NCI-H524 treated with DMSO at 0.1 percent for 48 hours (cell line): ENCODE results near the gene PRRC2B.
A peak's percentile ranks its signal among the peaks of the same experiment; 100 is the strongest.
"Not testable (repeated sequence)": the region's sequence is repeated elsewhere in the genome, so short reads cannot be mapped to it uniquely, and the experiment has no call there.

ENCODE experiments used
- DNase-seq: peaks from one replicate; lab custom pipeline; 2025; lab: John Stamatoyannopoulos, UW

Gene PRRC2B

DNA sequence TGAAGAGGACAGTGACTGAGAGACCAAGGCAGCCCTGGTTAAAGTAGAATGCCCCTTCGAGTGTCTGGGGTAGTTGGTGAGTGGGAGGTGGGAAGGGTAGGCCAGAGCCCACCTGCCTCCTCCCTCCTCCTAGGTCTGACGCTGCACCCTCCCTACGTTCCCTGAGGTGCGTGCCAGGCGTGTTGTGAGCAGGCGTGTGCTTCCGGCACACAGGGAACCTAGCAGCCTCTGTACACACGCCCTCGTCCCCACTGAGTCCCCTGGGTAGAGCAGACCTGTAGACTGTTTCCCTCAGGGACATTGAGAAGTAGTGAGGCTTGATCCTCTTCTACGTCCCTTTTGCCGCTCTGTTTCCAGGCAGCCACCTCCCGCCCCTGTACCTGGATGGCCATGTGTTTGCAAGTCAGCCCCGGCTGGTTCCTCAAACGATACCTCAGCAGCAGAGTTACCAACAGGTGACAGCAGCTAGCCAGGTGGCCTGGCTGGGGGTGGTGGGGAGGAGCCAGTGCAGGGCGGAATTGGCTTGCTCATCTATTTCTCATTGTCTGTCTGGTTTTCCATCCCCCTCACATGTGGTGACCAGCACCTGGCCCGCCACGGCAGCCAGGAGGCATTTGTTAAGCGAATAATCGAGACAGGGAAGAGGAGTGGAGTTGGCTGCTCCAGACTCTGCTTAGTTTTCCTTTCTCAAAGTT lies 92.0 kb downstream of the PRRC2B start:
- no peak for DNase-seq

DNA sequence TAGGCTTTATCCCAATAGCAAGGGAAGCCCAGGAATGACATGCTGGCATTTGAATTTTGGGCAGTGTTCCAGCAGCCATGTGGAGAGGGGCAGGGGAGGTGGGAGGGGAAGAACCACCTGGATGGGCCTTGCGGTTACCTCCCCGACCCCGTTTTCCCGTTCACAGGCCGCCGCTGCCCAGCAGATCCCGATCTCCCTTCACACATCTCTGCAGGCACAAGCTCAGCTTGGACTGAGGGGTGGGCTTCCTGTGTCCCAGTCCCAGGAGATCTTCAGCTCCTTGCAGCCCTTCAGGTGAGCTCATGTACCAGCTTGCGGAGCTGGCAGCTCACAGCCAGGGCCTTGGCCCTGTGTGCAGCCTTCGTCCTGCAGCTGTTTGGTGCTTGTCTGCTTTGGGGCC lies 93.1 kb downstream of the PRRC2B start:
- DNase-seq: no peak

DNA sequence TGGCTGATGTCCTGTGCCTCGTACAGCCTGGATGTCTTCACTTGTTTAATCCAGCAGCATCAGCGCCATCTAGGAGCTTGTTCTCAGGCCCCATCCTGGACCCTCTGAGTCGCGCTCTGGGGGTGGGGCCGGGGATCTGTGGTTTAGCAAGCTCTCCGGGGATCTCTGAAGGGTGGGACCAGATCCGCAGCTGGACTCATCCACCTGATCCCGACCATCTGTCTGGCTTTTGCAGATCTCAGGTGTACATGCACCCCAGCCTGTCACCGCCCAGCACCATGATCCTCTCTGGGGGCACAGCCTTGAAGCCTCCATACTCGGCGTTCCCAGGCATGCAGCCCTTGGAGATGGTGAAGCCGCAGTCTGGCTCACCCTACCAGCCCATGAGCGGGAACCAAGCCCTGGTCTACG lies 93.7 kb downstream of the PRRC2B start:
- DNase-seq: no peak

DNA sequence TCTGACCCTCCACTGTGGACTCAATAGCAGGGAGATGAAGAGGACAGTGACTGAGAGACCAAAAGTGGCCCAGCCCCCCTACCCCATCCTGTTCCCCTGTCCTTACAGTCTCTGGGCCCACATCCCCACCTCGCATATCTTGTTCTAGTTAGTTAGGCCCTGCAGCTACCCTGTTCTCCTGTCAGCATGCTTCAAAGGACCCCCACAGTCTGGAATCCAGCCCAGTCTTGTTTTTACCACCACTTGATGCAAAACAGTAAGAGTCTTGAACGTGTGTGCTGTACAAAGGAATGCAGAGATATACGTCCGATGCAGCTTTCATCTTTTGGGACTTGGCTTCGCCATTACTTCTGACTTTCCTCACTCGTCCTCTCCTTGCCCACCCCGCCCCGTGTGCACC lies 96.6 kb downstream of the PRRC2B start:
- no peak for DNase-seq

DNA sequence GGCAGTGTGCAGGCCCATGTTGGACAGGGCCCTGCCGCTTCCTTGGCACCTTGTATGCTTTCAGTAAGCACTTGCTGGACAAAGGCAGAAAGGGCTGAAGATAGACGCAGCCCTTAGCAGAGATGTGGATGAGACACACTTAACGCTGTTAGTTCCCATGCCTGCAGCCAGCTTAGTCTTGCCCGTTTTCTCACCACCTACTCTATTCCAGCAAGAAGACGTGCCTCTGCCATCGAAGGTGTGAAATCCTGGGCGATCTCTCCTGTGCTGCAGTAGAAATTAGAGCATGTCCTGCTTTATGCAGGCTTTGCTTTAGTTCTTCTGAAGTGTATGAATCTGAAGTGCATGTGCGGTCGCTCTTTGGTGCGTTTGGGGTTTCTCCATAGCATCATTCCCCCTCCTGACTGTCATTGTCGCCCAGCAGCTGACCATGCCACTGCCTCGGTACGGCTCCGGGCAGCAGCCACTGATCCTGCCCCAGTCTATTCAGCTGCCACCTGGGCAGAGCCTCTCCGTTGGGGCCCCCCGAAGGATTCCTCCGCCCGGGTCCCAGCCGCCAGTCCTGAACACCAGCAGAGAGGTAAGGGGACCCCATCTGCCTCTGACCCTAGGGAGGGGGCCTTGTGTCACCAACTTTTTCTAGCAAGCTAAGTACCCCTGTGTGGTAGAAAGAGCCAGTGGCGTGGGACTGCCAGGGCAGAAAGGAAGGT lies 97.3 kb downstream of the PRRC2B start:
- DNase-seq: no peak

DNA sequence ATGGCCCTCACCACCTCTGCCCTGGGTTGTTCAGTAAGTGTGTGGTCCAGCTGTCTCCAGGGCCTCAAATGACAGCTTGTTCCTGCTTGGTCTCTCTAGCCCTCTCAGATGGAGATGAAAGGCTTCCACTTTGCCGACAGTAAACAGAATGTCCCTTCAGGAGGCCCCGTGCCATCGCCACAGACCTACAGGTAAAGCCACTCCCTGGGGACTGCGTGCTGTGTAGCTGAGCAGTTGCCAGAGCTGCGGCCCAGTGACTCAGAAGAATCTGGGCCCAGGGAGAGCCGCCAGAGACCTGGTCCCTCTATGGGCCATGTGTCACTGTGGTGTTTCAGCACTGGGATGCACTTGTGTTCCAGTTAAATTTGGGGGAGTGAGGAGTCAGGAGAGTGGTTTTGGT lies 98.2 kb downstream of the PRRC2B start:
- no peak for DNase-seq

DNA sequence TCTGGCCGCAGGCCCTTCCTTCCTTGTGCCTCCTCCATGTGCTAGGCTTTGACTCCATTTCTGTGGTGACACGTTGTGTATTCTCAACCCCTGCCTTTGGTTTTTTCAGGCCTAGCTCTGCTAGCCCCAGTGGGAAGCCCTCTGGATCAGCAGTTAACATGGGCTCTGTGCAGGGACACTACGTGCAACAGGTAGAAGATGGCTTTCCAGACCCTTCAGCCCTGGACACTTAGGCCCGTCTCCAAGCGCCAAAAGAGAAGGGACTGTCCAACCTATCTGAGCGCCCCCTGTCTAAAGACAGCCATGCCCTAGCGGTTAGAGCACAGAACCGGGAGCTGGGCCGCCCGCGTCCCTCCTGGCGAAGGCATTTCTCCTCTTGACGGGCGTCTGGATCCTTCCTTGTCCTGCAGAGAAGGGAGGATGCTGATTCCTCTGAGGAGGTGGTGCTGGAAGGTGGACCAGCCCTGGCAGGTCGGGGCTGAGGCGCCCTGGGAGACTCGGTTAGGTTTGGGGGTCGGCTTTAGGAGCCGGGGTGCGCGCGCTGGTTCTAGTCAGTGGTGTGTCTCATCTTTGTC lies 100.5 kb downstream of the PRRC2B start:
- DNase-seq: no peak

DNA sequence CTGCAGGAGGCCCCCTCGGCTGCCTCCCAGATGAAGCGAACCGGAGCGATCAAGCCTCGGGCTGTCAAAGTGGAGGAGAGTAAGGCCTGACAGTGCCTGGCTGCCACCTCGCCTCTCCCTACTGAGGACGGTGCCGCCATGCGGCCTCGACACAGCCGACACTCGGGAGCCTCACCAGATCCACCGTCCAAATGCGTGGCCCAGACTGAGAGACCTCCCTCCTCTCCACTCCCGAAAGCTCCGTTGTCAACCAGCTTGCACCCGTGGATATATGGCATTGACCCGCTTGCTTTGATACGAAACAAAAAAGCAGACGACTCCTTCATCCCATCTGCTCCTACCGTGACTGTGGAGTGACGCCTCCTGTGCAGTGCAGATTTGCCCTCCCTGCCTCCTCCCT lies 101.9 kb downstream of the PRRC2B start:
- no peak for DNase-seq

DNA sequence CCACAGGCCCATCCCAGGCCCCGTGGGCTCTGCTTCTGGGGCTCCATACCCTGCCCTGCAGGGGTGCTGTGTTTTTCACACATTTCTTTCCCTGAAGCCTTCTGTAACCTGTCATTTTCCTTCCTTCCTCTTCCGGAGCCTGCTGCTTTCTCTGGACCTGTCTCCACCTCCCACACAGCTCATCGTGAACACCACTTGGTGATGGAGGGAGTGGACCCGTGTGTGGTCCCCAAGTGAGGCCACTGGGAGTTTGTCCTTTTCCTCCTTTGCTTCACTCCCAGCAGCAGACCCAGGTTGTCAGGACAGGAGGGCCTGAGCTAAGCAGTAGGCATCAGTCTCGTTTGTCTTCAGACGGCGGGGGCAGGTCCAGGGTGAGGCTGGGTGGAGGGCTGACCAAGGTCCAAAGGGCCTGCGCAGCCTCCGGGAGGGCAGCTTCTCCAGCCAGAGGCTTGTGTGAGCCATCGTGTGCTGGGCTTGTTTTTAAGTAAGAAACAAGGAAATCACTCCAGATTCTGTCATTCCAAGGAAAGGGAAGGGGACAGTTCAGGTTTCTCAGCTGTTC lies 103.0 kb downstream of the PRRC2B start:
- DNase-seq: no peak

DNA sequence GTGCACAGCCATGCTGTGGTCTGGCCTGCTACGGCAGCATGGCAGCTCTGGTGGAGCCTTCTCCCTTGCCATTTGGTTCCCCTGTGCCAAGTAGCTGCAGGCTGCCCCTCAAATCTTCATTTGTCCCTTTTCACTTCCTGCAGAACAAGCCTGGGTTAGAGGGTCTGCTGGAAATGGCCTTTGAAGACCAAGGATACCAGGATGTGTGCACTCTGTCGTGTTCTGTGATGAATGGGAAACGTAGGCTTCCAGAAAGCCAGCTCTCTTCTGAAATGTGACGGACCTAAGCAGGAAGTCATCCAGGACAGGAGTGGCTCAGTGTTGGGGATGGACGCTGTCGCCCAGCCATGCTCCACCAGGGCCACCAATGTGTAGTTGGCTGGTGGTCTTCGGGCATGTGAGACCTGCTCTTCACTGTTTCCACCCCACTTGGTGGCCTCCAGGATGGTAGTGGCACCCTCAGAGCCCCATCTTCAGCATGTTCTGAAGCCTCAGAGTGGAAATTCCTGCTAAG lies 105.4 kb downstream of the PRRC2B start:
- no peak for DNase-seq

DNA sequence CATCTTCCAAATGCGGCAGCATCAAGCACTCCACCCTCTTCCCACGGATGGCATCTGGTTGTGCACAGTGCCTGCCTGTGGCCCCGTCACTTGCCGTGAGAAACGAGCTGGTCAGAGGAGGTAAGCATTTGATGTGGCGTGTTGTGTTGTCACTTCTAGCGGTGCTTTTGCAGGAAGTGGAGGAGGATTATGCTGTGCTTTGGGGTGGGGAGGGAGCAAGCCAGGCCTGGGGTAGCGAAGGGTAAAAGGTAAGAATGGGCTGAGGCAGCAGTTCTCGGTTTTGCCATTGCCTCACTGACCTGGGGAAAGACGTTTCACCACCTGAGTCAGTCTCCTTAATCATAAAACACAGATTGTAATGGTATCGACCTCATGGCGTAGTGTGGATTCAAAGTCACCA lies 106.5 kb downstream of the PRRC2B start:
- DNase-seq: no peak

DNA sequence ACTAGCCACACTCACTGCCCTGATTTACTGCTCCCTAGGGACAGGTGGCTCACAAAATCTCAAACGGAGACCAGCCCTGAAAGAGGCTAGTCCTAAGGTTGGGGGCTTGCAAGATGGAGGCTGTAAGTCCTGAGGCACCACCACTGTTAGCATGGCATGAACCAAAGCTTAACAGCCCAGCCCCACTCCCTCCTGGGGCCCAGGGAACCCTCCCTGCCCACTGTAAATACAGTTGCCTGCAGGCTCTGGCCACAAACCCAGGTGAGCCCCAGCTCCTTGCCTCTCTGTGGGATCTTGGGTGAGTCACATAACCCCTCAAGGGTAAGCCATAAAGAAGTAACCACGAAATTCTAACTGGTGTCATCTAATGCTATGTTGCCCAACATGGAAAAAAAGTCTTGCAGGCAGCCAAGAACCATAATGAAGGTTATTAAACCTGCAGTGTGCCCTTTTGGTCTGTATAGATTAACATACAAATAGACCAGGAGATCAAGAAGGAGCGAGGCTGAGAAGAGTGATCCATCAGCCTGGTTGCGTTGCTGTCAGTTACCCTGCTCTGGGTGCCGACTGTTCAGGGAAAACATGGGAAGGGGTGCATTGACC lies 107.2 kb downstream of the PRRC2B start:
- DNase-seq: no peak

DNA sequence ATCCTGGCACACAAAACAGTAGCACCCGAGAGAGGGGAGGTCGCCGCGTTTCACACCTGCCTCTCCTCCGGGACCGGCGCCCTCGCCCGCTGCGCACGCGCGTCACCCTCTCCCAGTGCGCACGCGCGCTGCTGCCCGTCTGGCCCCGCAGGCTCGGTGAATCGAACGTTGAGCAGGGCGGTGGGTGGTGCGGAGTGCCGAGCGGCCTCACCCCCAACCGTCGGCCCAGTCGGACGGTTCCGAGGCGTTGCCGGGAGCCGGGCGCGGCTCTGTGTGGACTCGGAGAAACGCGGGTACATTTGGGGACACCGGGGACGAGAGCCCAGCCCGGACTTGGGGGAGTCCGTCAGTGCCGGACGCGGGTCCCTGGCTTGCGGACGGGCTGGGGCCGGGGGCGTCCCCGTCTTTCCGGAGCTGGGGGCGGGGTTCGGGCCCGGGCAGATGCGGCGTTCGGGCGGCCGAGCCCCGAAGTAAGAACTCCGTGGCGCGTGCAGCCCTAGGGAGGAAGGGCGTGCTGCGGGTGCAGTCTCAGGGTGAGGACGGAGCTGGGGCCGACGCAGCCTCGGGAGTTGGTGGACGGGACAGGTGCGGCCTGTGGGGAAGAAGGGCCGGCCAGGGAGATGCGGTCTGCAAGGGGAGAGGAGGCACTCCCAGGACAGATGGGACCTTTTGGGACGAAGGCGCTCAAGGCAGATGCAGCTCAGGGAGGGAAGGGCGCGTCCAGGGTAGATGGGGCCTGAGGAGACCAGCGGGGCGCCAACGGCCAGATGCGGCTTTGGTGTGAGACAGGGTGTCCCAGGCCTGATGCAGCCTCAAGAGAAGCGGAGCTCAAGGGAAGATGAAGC lies 109.1 kb downstream of the PRRC2B start, which contains the start of gene POMT1:
Gene POMT1, plus strand, starts transcription at position 138 of the 845 bp plus-strand sequence. CDS start 1,301 bp downstream, outside the sequence.
- DNase-seq: peak; percentile 72

DNA sequence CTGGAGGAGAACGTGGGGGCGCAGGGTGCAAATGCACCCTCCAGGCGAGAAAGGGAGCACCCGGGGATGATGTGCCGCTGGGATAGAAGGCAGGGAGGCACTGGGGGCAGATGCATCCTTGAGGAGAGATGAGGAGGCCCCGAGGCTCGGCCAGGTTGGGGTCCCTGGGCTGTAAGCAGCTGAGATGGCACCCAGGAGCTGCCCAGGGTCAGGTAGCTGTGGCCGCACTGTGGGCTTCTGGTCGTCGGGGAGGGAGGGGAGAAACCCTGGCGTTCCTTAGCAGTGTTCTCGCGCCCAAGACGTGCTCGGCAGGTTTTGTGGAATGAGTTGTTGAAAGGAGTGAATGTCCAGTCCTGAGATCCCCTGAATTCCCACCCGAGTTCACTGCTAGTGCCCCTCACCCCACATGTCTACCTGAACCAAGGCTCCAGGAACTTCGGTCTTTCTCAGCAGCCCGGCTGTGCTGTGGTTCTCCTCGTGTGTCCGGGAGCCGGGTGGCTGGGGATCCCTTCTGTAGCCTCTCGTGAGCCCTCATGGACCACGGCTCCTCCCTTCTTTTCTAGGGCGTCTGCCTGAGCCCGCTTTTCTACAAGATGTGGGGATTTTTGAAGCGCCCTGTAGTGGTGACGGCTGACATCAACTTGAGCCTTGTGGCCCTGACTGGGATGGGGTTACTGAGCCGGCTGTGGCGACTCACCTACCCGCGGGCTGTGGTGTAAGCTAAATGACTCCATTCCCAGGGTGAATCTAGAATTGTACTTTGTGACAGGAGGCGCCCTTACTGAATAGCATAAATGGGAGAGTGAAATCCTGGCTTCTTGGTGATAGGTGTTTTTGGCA lies 110.0 kb downstream of the PRRC2B start:
- no peak for DNase-seq

DNA sequence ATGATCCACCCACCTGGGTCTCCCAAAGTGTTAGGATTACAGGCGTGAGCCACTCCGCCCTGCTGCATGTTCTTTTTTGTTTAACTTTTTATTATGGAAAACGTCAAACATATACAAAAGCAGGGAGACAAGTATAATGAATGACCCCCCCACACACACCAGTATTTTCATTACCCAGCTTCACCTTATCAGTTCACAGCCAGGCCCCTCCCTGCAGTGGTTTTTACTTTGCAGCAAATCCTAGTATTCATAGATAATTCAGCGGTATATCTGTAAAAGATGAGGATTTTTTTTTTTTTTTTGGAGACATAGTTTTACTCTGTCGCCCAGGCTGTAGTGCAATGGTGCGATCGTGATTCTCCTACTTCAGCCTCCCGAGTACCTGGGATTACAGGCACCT lies 111.1 kb downstream of the PRRC2B start:
- no peak for DNase-seq

DNA sequence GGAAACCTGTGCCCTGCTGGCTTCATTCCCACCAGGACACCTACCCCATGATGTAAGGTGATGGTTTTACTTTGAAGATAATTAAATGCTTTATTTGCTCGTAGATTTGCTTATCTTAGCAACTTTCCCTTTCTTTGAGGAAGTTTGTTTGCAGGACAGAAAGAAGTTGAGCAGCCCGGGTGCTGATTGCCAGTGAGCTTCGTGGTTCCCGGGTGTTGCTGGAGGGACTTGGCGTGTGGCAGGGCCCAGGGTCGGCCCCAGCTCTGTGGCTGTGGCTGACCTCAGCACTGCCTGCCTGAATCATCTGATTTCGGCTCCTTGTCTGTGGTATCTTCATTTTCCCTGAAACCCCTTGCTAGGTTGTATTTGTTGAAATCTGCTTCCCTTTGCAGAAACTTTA lies 117.5 kb downstream of the PRRC2B start:
- no peak for DNase-seq

DNA sequence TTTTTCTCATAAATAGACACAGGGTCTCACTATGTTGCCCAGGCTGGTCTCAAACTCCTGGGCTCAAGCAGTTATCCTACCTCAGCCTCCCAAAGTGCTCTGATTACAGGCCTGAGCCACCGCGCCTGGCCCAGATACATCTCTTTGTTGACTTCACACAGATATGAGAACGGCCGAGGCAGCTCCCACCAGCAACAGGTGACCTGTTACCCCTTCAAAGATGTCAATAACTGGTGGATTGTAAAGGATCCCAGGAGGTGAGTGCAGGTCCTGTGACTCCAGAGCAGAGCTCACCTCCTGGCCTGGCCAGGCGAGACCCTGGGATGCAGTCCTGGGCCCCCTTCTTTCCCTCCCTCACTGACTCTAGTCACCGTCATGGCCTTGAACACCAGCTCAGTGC lies 118.0 kb downstream of the PRRC2B start:
- DNase-seq: no peak

DNA sequence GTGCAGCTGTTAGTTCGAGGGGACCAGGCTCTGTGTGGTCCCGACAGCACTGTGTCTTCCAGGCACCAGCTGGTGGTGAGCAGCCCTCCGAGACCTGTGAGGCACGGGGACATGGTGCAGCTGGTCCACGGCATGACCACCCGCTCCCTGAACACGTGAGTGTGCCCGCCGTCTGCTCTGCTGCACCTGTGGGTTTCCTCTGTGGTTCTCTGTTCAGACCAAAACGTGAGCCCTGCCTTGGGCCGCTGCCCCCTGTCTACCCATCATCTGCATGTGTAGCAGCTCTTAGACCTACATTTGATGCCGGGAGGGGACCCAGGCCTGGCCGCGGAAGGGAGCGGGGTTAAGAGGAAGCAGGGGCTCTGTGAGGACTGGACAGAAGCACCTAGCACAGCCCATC lies 119.3 kb downstream of the PRRC2B start:
- no peak for DNase-seq

DNA sequence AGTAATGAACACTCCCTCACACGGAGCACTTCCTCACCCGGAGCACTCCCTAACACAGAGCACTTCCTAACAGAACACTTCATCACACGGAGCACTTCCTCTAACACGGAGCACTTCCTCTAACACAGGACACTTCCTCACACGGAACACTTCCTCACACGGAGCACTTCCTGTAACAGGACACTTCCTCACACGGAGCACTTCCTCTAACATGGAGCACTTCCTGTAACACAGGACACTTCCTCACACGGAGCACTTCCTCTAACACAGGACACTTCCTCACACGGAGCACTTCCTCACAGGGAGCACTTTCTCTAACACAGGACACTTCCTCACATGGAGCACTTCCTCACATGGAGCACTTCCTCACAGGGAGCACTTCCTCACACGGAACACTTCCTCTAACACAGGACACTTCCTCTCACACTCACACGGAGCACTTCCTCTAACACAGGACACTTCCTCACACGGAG lies 121.7 kb downstream of the PRRC2B start:
- not testable (repeated sequence) for DNase-seq

DNA sequence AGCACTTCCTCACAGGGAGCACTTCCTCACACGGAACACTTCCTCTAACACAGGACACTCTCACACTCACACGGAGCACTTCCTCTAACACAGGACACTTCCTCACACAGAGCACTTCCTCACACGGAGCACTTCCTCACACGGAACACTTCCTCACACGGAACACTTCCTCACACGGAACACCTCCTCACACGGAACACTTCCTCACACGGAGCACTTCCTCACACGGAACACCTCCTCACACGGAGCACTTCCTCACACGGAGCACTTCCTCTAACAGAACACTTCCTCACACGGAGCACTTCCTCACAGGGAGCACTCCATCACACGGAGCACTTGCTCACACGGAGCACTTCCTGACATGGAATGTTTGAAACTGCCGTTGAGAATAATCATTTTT lies 122.2 kb downstream of the PRRC2B start:
- DNase-seq: no peak
